Esophagus muscularis mucosa (tissue), 4 donors: Measurements from ENCODE around the gene RXRA. TPM values are rescaled to one million over a fixed set of nuclear protein-coding genes. Genes with fewer than 3 reads are reported as not detected.

Experiments used
- DNase-seq: peaks from one replicate; pipeline ENCODE4 v3.0.0-alpha.2; 2017; ENCODE audit errors: extremely low spot score
- H3K27ac ChIP-seq, 4 donors: fragments of 200-600 bp; sonication (generic); replicated peaks in 1 of 4; 1 replicate in 3 of 4; 2 replicates in 1 of 4; pipeline ENCODE4 v1.5.1; 2016 to 2019; ENCODE audit warnings: mild to moderate bottlenecking in 1 of 4
- H3K27me3 ChIP-seq, 4 donors: fragments of 200-600 bp; sonication (generic); one replicate each; pipeline versions ENCODE4 v1.5.1 to v1.6.0; 2016 to 2019
- H3K36me3 ChIP-seq, 4 donors: fragments of 200-600 bp; sonication (generic); one replicate each; pipeline ENCODE4 v1.5.1; 2016 to 2019
- H3K4me1 ChIP-seq, 4 donors: fragments of 200-600 bp; sonication (generic); one replicate each; pipeline ENCODE4 v1.5.1; 2016 to 2019
- H3K4me3 ChIP-seq, 4 donors: fragments of 200-600 bp; sonication (generic); 1 replicate in 2 of 4; 2 replicates in 2 of 4; pipeline ENCODE4 v1.5.1; 2016 to 2019; ENCODE audit warnings: mild to moderate bottlenecking in 4 of 4, moderate library complexity in 1 of 4
- H3K9me3 ChIP-seq, 4 donors: fragments of 200-600 bp; sonication (generic); 1 replicate in 3 of 4; 2 replicates in 1 of 4; pipeline ENCODE4 v1.5.1; 2016 to 2019
- EP300 ChIP-seq: sonication (generic); formaldehyde crosslinking; IDR thresholded peaks from one replicate; pipeline ENCODE4 v1.6.1; 2017; ENCODE audit warnings: antibody characterized with exemption
- POLR2A ChIP-seq: fragments of 450-650 bp; IDR thresholded peaks from one replicate; pipeline ENCODE4 v1.6.1; 2017; ENCODE audit warnings: antibody characterized with exemption, moderate library complexity, mild to moderate bottlenecking, low read depth
- POLR2AphosphoS5 ChIP-seq, 2 donors: sonication (generic); formaldehyde crosslinking; IDR thresholded peaks; one replicate each; pipeline ENCODE4 v1.6.1; 2017; ENCODE audit warnings: antibody characterized with exemption in 2 of 2
- WGBS: methylation state at CpG from one replicate; pipeline ENCODE4 v1.1.5; 2018; 5-methylcytosine and 5-hydroxymethylcytosine counted together
- intact Hi-C: fragments of 100-400 bp; cut with DNase I; formaldehyde crosslinking; loops from one replicate; pipeline ENCODE4 v1.15.1; 2023
- total RNA-seq, 4 donors: library from RNA; depleted of rRNA; stranded (reverse); fragments of >200 nt; gene quantifications; one replicate each; pipeline versions ENCODE4 v1.1.0 to v1.2.1, GENCODE V29; 2016
- TF ChIP-seq, protein P1 (sequence below), 3 experiments: fragments of 200-600 bp in 2 of 3; fragments of 450-650 bp in 1 of 3; sonication (generic) in 2 of 3; IDR thresholded peaks; one replicate each; pipeline ENCODE4 v1.5.1; 2017 to 2019; ENCODE audit warnings: antibody characterized with exemption in 3 of 3, mild to moderate bottlenecking in 2 of 3, moderate library complexity in 1 of 3

The RXRA gene
- total RNA-seq, 4 donors from 2014 or later = 46.4 to 81.0 (median 63.7) TPM

DNA sequence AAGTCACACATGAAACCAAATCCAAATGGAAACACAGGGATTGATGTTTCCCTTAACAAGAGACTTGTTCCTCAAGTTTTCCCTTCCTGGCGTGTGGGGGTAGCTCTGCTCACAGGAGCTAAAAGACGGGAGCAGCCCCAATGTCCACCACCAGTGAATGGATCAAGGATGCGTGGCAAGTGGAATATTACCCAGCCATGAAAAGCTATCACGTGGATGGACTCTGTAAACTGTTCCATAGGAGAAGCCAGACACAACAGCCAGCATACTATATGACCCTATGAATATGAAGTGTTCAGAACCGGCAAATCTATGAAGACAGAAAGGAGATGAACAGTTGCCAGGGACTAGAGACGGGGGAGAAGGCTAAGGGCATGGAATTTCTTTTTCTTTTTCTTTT lies 28.3 kb upstream of the RXRA start:
- H3K4me3 ChIP-seq = no peak overlapping the region
- no peaks in the 10 kb centered on the region for H3K9me3 ChIP-seq
- TF ChIP-seq EP300 = no peak
- no peak for TF ChIP-seq POLR2A
- TF ChIP-seq POLR2AphosphoS5 (IDR thresholded peaks at IDR 0.05) = no peak
- TF ChIP-seq, protein P1, sequence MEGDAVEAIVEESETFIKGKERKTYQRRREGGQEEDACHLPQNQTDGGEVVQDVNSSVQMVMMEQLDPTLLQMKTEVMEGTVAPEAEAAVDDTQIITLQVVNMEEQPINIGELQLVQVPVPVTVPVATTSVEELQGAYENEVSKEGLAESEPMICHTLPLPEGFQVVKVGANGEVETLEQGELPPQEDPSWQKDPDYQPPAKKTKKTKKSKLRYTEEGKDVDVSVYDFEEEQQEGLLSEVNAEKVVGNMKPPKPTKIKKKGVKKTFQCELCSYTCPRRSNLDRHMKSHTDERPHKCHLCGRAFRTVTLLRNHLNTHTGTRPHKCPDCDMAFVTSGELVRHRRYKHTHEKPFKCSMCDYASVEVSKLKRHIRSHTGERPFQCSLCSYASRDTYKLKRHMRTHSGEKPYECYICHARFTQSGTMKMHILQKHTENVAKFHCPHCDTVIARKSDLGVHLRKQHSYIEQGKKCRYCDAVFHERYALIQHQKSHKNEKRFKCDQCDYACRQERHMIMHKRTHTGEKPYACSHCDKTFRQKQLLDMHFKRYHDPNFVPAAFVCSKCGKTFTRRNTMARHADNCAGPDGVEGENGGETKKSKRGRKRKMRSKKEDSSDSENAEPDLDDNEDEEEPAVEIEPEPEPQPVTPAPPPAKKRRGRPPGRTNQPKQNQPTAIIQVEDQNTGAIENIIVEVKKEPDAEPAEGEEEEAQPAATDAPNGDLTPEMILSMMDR (IDR thresholded peaks at IDR 0.05) = no peak
- 88% methylated on average over 6 of the region's 6 CpGs for WGBS
- peaks cover 11 to 17% (median 16%) of the 10 kb centered on the region in 4 donors for H3K4me1 ChIP-seq
- peaks cover 0 to 11% (median 0%) of the 10 kb centered on the region in 4 donors for H3K27me3 ChIP-seq
- no peak overlapping the region for H3K27ac ChIP-seq
- DNase-seq = no peak
- H3K36me3 ChIP-seq = no peaks in the 10 kb centered on the region
- intact Hi-C loops = no loop called here

DNA sequence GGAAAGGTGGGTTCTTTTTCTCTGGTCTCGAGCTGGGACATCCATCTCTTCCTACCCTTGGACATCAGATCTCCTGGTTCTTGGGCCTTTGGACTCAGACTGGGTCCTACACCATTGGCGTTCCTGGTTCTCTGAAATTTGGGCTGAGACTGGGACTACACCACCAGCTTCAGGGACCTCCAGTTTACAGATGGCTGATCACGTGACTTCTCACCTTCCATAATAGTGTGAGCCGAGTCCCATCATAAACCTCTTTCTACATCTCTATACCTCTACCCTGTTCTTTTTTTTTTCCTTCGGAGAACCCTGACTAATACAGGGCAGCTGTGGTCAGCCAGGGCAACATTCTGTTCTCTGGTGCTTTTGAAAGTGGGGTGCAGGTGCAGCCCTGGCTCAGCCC lies 27.2 kb upstream of the RXRA start:
- intact Hi-C loops = no loop called here
- H3K27me3 ChIP-seq = peaks cover 0 to 11% (median 0%) of the 10 kb centered on the region in 4 donors
- H3K4me3 ChIP-seq = no peak overlapping the region
- TF ChIP-seq POLR2AphosphoS5 (IDR thresholded peaks at IDR 0.05) = no peak
- TF ChIP-seq POLR2A = no peak
- TF ChIP-seq, protein P1 (IDR thresholded peaks at IDR 0.05) = no peak
- TF ChIP-seq EP300 = no peak
- H3K27ac ChIP-seq = no peak overlapping the region
- WGBS = 95% methylated on average over 5 of the region's 5 CpGs
- H3K36me3 ChIP-seq = no peaks in the 10 kb centered on the region
- DNase-seq = no peak
- H3K4me1 ChIP-seq = peaks cover 4 to 6% (median 5%) of the 10 kb centered on the region in 4 donors
- H3K9me3 ChIP-seq = no peaks in the 10 kb centered on the region

DNA sequence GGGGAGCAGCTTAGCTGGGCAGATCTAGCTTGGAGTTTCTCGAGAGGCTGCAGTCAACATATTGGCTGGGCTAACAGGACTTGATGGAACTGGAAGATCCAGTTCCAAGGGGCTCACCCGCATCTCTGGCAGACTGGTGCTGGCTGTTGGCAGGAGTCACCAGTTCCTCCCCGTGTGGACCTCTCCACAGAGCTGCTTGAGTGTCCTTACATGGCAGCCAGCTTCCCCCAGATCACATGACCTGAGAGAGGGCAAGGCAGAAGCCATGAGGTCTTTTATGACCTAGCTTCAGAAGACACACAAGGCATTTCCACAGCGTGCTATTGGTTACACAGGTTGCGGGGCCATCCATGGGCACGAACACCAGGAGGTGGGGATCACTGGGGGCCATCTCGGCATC lies 26.4 kb upstream of the RXRA start:
- intact Hi-C loops = no loop called here
- Histone ChIP-seq H3K36me3 (no peaks in the 10 kb centered on the region), H3K27ac (no peak overlapping the region), H3K4me3 (no peak overlapping the region), H3K27me3 (peaks cover 0 to 11% (median 0%) of the 10 kb centered on the region in 4 donors), H3K4me1 (no peaks in the 10 kb centered on the region), H3K9me3 (no peaks in the 10 kb centered on the region)
- 73% methylated on average over 7 of the region's 7 CpGs for WGBS
- DNase-seq = no peak
- TF ChIP-seq, protein P1 (IDR thresholded peaks at IDR 0.05) = no peak
- TF ChIP-seq EP300 (no peak), POLR2A (no peak), POLR2AphosphoS5 (IDR thresholded peaks at IDR 0.05) (no peak)

DNA sequence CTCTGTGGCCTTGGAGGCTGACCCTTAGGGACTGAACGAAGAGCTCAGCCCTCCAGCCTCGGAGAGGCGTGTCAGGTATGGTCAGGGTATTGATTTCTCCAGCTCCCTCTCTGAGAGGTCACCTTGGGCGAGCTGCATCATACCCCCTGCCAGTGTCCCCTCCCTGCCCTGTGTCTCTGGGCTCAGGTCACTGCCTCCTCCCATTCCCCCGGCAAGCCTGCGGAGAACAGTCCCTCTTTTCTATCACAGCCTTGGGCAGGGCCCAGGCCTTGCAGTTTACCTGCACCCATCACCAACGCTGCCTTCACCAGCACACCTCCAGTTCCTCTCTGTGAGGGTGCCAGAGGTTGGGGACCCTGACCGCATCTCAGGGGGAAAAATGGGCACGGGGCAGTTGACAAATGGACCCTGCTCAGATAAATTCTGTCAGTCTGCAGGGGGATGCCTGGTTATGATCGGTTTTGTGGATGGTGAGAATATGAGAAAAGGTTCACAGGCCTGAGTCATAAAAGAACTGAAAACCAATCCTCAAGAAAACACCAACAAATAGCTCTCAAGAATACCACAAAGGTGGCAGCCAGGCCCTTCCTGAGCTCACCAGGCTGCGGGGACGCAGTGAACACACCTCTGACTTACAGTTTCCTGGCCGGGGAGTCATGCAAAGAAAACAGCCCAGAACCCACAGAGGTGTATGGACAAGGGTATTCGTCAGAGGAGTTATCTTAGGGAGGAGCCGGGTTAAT lies 24.7 kb upstream of the RXRA start:
- TF ChIP-seq EP300 = no peak
- intact Hi-C loops = no loop called here
- Histone ChIP-seq H3K9me3 (no peaks in the 10 kb centered on the region), H3K36me3 (no peaks in the 10 kb centered on the region), H3K27ac (no peak overlapping the region), H3K4me3 (no peak overlapping the region), H3K27me3 (peaks cover 0 to 6% (median 0%) of the 10 kb centered on the region in 4 donors), H3K4me1 (no peaks in the 10 kb centered on the region)
- no peak for DNase-seq
- WGBS = 91% methylated on average over 15 of the region's 15 CpGs

DNA sequence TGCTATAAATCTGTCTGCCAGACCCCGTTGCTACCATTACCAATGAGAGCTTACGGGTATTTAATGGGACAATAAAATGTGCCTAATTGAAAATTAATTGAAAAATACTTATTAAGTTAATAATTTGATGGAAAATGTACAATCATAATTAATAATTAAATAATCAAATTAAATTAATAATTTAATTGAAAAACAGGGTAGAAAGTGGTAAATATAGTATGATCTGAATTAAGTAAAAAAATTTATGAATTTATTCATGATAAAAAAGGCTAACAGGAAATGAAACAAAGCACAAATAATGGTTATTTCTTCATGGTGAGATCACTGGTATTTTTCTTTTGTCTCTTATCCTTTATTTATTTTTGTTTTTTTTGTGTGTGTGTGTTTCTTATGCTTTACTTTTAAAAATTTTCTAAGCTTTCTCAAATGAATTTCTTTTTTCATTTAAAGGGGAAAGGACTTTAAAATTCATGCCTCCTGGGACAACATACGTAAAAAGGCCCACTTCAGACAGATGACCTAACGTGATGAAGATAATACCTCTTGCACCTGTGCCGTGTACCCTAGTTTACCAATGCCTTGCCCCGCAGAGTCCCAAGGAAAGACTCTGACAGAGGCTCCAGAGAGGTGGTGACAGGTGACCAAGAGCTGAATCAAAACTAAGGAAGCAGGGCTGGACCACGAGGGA lies 24.0 kb upstream of the RXRA start:
- Histone ChIP-seq H3K4me1 (no peaks in the 10 kb centered on the region), H3K27ac (no peak overlapping the region), H3K9me3 (no peaks in the 10 kb centered on the region), H3K27me3 (no peaks in the 10 kb centered on the region), H3K4me3 (no peak overlapping the region), H3K36me3 (no peaks in the 10 kb centered on the region)
- 92% methylated on average over 7 of the region's 7 CpGs for WGBS
- TF ChIP-seq EP300 (no peak), POLR2A (no peak), POLR2AphosphoS5 (IDR thresholded peaks at IDR 0.05) (no peak)
- TF ChIP-seq, protein P1 (IDR thresholded peaks at IDR 0.05) = no peak
- intact Hi-C loops = no loop called here
- DNase-seq = no peak
